Neural progenitor cell (in vitro differentiated cells): ENCODE data around the gene TSHZ1. TPM values are rescaled to one million over a fixed set of nuclear protein-coding genes. Genes with fewer than 3 reads are reported as not detected.

Experiments used
- DNase-seq: peaks from one replicate; pipeline ENCODE4 v3.0.0-alpha.2; 2016; ENCODE audit warnings: low spot score
- H2AFZ ChIP-seq: fragments of 200-600 bp; sonication (generic); replicated peaks from 2 replicates; pipeline ENCODE4 v1.6.1; 2016; ENCODE audit warnings: antibody characterized with exemption
- H3F3A ChIP-seq: fragments of 200-600 bp; sonication (generic); 2 replicates; pipeline ENCODE4 v1.6.1; 2016; ENCODE audit warnings: antibody characterized with exemption, low read depth
- H3K27ac ChIP-seq: fragments of 200-600 bp; sonication (generic); 2 replicates; pipeline ENCODE4 v1.5.1; 2016; ENCODE audit warnings: mild to moderate bottlenecking
- H3K27me3 ChIP-seq: fragments of 200-600 bp; sonication (generic); 2 replicates; pipeline ENCODE4 v1.6.1; 2016; ENCODE audit warnings: mild to moderate bottlenecking, moderate library complexity
- H3K36me3 ChIP-seq: fragments of 200-600 bp; sonication (generic); 2 replicates; pipeline ENCODE4 v1.5.1; 2016
- H3K4me1 ChIP-seq: fragments of 200-600 bp; sonication (generic); 2 replicates; pipeline ENCODE4 v1.6.1; 2016; ENCODE audit warnings: mixed run types
- H3K4me2 ChIP-seq: fragments of 200-600 bp; sonication (generic); 2 replicates; pipeline ENCODE4 v1.6.1; 2016
- H3K4me3 ChIP-seq: fragments of 200-600 bp; sonication (generic); 2 replicates; pipeline ENCODE4 v1.5.1; 2016
- H3K79me2 ChIP-seq: fragments of 200-600 bp; sonication (generic); 2 replicates; pipeline ENCODE4 v1.6.1; 2016; ENCODE audit warnings: low read depth
- H3K9ac ChIP-seq: fragments of 200-600 bp; sonication (generic); 2 replicates; pipeline ENCODE4 v1.6.1; 2016
- H3K9me3 ChIP-seq: fragments of 200-600 bp; sonication (generic); 2 replicates; pipeline ENCODE4 v1.5.1; 2016; ENCODE audit warnings: low read depth
- H4K20me1 ChIP-seq: fragments of 200-600 bp; sonication (generic); 2 replicates; pipeline ENCODE4 v1.6.1; 2016; ENCODE audit warnings: low read depth
- H3K27ac Mint-ChIP-seq: 3 replicates; pipeline ENCODE4 v1.8.0; 2021; ENCODE audit warnings: mixed read lengths
- H3K27me3 Mint-ChIP-seq: 2 replicates; pipeline ENCODE4 v1.8.0; 2022; ENCODE audit warnings: low read depth, mild to moderate bottlenecking, inconsistent platforms, moderate library complexity, mixed read lengths; ENCODE audit not compliant: insufficient read depth
- H3K36me3 Mint-ChIP-seq: 3 replicates; pipeline ENCODE4 v1.8.0; 2021; ENCODE audit warnings: mixed read lengths
- H3K4me1 Mint-ChIP-seq: 3 replicates; pipeline ENCODE4 v1.8.0; 2021; ENCODE audit warnings: mixed read lengths
- H3K4me3 Mint-ChIP-seq: 3 replicates; pipeline ENCODE4 v1.8.0; 2021; ENCODE audit warnings: mild to moderate bottlenecking, moderate library complexity, mixed read lengths
- H3K9me3 Mint-ChIP-seq: 3 replicates; pipeline ENCODE4 v1.8.0; 2020; ENCODE audit warnings: mixed read lengths
- EZH2 ChIP-seq: fragments of 200-600 bp; sonication (generic); IDR thresholded peaks from 2 replicates; pipeline ENCODE4 v1.6.1; 2017; ENCODE audit warnings: antibody characterized with exemption, mild to moderate bottlenecking, moderate library complexity
- EZH2phosphoT487 ChIP-seq: fragments of 200-600 bp; sonication (generic); IDR thresholded peaks from 2 replicates; pipeline ENCODE4 v1.6.1; 2017; ENCODE audit warnings: antibody characterized with exemption
- total RNA-seq: library from RNA; depleted of rRNA; stranded (reverse); fragments of >200 nt; gene quantifications from 2 replicates; pipeline ENCODE4 v1.2.3, GENCODE V29; 2015; ENCODE audit warnings: low replicate concordance
- TF ChIP-seq, protein P1 (sequence below): fragments of 200-600 bp; sonication (generic); IDR thresholded peaks from 2 replicates; pipeline ENCODE4 v1.5.1; 2017; ENCODE audit warnings: antibody characterized with exemption, mild to moderate bottlenecking

The TSHZ1 gene
- total RNA-seq, 1 donor from 2014 or later: 0.06 TPM

DNA sequence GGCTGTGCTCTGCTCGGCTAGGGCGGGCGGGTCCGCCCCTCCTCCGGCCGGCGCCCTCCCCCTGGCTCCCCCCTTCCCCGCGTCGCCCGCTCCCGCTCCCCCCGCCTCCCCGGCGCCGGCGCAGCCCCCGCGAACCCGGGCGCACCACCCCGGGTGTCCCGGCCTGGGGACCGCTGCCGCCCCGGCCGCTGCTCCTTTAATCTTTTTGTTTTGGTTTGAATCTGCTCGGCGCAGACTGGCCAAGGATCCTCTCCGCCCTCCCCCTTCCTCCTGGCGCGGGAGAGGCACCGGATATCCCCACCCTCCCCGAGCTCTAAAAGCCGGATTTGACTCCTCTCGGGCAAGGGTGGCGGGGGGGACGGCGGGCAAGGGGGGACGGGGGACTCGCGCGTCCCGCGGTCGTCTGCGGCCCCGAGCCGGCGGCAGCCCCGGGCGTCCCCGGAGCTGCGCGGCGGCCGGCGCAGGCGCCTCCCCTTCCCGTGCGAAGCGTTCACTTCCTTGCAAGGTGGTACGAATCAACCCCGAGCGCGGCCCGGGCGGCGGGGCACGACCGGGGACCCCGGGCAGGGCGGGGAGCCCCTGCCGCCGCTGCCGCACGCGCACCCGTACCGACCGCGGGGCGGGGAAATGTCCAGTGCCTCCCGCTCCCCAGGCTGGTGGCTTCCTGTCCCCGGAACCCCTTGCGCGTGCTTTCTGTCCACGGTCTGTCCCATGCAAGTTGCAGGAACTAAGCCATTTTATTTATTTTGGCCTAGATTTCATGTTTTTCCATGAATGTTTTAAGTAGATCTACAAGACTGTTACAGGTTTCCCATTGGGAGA, 1.3 kb upstream of the TSHZ1 start, which contains the start of gene PTGR3:
Gene PTGR3, minus strand, starts transcription at position 11 of the 822 bp plus-strand sequence. CDS start 81 bp downstream, outside the sequence.
- Mint-ChIP-seq H3K27ac (peak within 1 kb of the TSS; percentile 94), H3K4me1 (peaks cover 46% of the 10 kb centered on the region)
- peaks cover 36% of the 10 kb centered on the region for H3K4me1 ChIP-seq

GRCh38 chr18:75209951-75210258, 692 bp upstream of the TSHZ1 start:
- Histone ChIP-seq H3K79me2 (no peaks in the 10 kb centered on the region), H4K20me1 (peaks cover 42% of the 10 kb centered on the region), H3K4me3 (peak overlapping the region; percentile 87), H3K27ac (no peak overlapping the region), H3K27me3 (peaks cover 90% of the 10 kb centered on the region), H3K36me3 (no peaks in the 10 kb centered on the region), H3K9ac (no peak overlapping the region), H3K9me3 (no peaks in the 10 kb centered on the region), H3F3A (peaks cover 28% of the 10 kb centered on the region), H3K4me1 (peaks cover 32% of the 10 kb centered on the region), H3K4me2 (peak overlapping the region; percentile 100), H2AFZ (peak overlapping the region; percentile 90)
- Mint-ChIP-seq H3K27ac (peak overlapping the region; percentile 94), H3K36me3 (no peaks in the 10 kb centered on the region), H3K9me3 (no peaks in the 10 kb centered on the region), H3K4me1 (peaks cover 46% of the 10 kb centered on the region), H3K27me3 (peaks cover 40% of the 10 kb centered on the region), H3K4me3 (peak overlapping the region; percentile 95)
- TF ChIP-seq, protein P1, sequence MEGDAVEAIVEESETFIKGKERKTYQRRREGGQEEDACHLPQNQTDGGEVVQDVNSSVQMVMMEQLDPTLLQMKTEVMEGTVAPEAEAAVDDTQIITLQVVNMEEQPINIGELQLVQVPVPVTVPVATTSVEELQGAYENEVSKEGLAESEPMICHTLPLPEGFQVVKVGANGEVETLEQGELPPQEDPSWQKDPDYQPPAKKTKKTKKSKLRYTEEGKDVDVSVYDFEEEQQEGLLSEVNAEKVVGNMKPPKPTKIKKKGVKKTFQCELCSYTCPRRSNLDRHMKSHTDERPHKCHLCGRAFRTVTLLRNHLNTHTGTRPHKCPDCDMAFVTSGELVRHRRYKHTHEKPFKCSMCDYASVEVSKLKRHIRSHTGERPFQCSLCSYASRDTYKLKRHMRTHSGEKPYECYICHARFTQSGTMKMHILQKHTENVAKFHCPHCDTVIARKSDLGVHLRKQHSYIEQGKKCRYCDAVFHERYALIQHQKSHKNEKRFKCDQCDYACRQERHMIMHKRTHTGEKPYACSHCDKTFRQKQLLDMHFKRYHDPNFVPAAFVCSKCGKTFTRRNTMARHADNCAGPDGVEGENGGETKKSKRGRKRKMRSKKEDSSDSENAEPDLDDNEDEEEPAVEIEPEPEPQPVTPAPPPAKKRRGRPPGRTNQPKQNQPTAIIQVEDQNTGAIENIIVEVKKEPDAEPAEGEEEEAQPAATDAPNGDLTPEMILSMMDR: no peak
- TF ChIP-seq EZH2: no peak
- TF ChIP-seq EZH2phosphoT487: no peak
- DNase-seq: peak; percentile 48

More for the DNA sequence above, 1.3 kb upstream of the TSHZ1 start, which contains the start of gene PTGR3:
- Histone ChIP-seq H3K9ac (no peak within 1 kb of the TSS), H3K4me2 (peak within 1 kb of the TSS; percentile 100), H3K27me3 (peaks cover 90% of the 10 kb centered on the region), H4K20me1 (peaks cover 47% of the 10 kb centered on the region), H3F3A (peaks cover 28% of the 10 kb centered on the region), H3K36me3 (no peaks in the 10 kb centered on the region), H3K79me2 (no peaks in the 10 kb centered on the region), H2AFZ (peak within 1 kb of the TSS; percentile 90), H3K9me3 (no peaks in the 10 kb centered on the region), H3K27ac (no peak within 1 kb of the TSS), H3K4me3 (peak within 1 kb of the TSS; percentile 87)
- no peak for TF ChIP-seq EZH2phosphoT487
- TF ChIP-seq, protein P1: no peak
- no peak for TF ChIP-seq EZH2
- H3K4me3 Mint-ChIP-seq: peak within 1 kb of the TSS; percentile 95
- peak; percentile 87 for DNase-seq
- peaks cover 40% of the 10 kb centered on the region for H3K27me3 Mint-ChIP-seq
- no peaks in the 10 kb centered on the region for H3K9me3 Mint-ChIP-seq
- no peaks in the 10 kb centered on the region for H3K36me3 Mint-ChIP-seq

- Histone ChIP-seq H3K4me2 (peak overlapping the region; percentile 100), H3K4me3 (peak overlapping the region; percentile 87), H3F3A (peaks cover 22% of the 10 kb centered on the region), H3K9ac (no peak overlapping the region), H3K27me3 (peaks cover 85% of the 10 kb centered on the region), H3K4me1 (peaks cover 21% of the 10 kb centered on the region), H3K27ac (no peak overlapping the region), H3K9me3 (no peaks in the 10 kb centered on the region), H3K79me2 (no peaks in the 10 kb centered on the region), H3K36me3 (no peaks in the 10 kb centered on the region), H2AFZ (peak overlapping the region; percentile 85), H4K20me1 (peaks cover 30% of the 10 kb centered on the region)
- no peaks in the 10 kb centered on the region for H3K9me3 Mint-ChIP-seq
- TF ChIP-seq, protein P1: no peak
- TF ChIP-seq EZH2 (peak; percentile 68), EZH2phosphoT487 (peak; percentile 61)
- peak; percentile 59 for DNase-seq
- H3K27ac Mint-ChIP-seq: no peak overlapping the region
- H3K4me3 Mint-ChIP-seq: peak overlapping the region; percentile 95
- peaks cover 28% of the 10 kb centered on the region for H3K27me3 Mint-ChIP-seq
- H3K36me3 Mint-ChIP-seq: no peaks in the 10 kb centered on the region
- peaks cover 41% of the 10 kb centered on the region for H3K4me1 Mint-ChIP-seq
Observed at GRCh38 chr18:75211002-75211621, 515 bp downstream of the TSHZ1 start.
